ENCODE data around the gene AHNAK2.

The AHNAK2 gene

DNA sequence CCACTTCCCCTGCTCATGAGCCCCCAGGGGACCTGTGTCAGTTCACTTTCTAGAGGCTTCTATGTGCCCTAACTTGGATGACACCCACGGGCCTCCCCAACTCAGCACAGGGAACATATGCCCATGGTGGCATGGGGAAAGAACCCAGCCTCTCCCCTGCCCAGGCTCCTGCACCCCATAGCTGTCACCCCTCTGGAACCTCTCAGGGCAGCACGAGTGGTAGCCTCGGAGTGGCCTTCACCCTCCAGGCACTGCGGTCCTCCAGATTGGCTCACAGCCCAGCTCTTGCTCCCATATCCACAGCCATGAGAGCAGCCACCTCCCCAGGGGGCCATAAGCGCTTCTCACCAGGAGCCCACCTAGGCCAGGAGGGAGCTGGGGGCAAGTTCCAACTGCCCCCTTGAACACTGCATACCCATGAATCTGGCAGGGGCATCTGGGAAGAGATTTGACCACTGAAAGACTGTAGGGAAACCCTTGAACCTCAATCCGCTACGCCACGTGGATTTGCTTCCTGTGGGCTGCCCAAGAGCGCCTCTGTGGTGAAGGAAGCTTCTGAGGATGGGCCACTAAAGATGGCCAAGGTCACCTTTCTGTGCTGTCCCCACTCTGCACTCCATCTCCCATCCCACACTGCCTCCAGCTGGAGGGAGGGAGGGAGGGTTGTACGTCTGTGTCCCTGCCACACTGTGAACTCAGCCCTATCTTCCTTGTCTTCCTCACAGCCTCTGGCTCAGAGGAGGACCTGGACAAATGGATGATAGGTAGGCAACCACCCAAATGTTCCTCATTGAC lies 41.6 kb downstream of the AHNAK2 start:
- Mint-ChIP-seq H3K36me3 (ENCODE audit: insufficient read depth) (no peaks in the 10 kb centered on the region), H3K27ac (no peak overlapping the region), H3K9me3 (no peaks in the 10 kb centered on the region), H3K27me3 (peaks cover 38 to 43% of the 10 kb centered on the region in 2 donors), H3K4me1 (ENCODE audit: low read depth in 2 of 2) (peaks cover 0 to 2% of the 10 kb centered on the region in 2 donors), H3K4me3 (no peak overlapping the region)
- ATAC-seq (replicated peaks) (no peak), DNase-seq (no peak)

GRCh38 chr14:104935955-104936354 lies 42.2 kb downstream of the AHNAK2 start:
- DNase-seq = no peak
- no peaks in the 10 kb centered on the region for H3K36me3 Mint-ChIP-seq (ENCODE audit: insufficient read depth)
- H3K4me3 Mint-ChIP-seq = no peak overlapping the region
- H3K9me3 Mint-ChIP-seq = no peaks in the 10 kb centered on the region
- H3K27ac Mint-ChIP-seq = no peak overlapping the region
- peaks cover 37 to 40% of the 10 kb centered on the region in 2 donors for H3K27me3 Mint-ChIP-seq
- ATAC-seq (replicated peaks) = no peak
- H3K4me1 Mint-ChIP-seq (ENCODE audit: low read depth in 2 of 2) = peaks cover 0 to 2% of the 10 kb centered on the region in 2 donors

- no peaks in the 10 kb centered on the region for H3K9me3 Mint-ChIP-seq
- peaks cover 0 to 2% of the 10 kb centered on the region in 2 donors for H3K4me1 Mint-ChIP-seq (ENCODE audit: low read depth in 2 of 2)
- ATAC-seq (replicated peaks) (no peak), DNase-seq (no peak)
- H3K27ac Mint-ChIP-seq = no peak overlapping the region
- peaks cover 29 to 32% of the 10 kb centered on the region in 2 donors for H3K27me3 Mint-ChIP-seq
- peak overlapping the region; percentile 34 to 53 for H3K4me3 Mint-ChIP-seq
- H3K36me3 Mint-ChIP-seq (ENCODE audit: insufficient read depth) = no peaks in the 10 kb centered on the region
Measured at GRCh38 chr14:104935026-104935650, 43.0 kb downstream of the AHNAK2 start.

- H3K9me3 Mint-ChIP-seq = no peaks in the 10 kb centered on the region
- ATAC-seq (replicated peaks) (no peak), DNase-seq (no peak)
- H3K27me3 Mint-ChIP-seq = peaks cover 28 to 32% of the 10 kb centered on the region in 2 donors
- H3K36me3 Mint-ChIP-seq (ENCODE audit: insufficient read depth) = no peaks in the 10 kb centered on the region
- H3K4me3 Mint-ChIP-seq = peak overlapping the region; percentile 34 to 53
- H3K27ac Mint-ChIP-seq = no peak overlapping the region
- peaks cover 0 to 2% of the 10 kb centered on the region in 2 donors for H3K4me1 Mint-ChIP-seq (ENCODE audit: low read depth in 2 of 2)
Measured at GRCh38 chr14:104933746-104934733, 44.1 kb downstream of the AHNAK2 start.

- peak; percentile 93 for ATAC-seq (replicated peaks)
- peaks cover 26 to 32% of the 10 kb centered on the region in 2 donors for H3K27me3 Mint-ChIP-seq
Measured at GRCh38 chr14:104932676-104933631, 45.2 kb downstream of the AHNAK2 start.

DNA sequence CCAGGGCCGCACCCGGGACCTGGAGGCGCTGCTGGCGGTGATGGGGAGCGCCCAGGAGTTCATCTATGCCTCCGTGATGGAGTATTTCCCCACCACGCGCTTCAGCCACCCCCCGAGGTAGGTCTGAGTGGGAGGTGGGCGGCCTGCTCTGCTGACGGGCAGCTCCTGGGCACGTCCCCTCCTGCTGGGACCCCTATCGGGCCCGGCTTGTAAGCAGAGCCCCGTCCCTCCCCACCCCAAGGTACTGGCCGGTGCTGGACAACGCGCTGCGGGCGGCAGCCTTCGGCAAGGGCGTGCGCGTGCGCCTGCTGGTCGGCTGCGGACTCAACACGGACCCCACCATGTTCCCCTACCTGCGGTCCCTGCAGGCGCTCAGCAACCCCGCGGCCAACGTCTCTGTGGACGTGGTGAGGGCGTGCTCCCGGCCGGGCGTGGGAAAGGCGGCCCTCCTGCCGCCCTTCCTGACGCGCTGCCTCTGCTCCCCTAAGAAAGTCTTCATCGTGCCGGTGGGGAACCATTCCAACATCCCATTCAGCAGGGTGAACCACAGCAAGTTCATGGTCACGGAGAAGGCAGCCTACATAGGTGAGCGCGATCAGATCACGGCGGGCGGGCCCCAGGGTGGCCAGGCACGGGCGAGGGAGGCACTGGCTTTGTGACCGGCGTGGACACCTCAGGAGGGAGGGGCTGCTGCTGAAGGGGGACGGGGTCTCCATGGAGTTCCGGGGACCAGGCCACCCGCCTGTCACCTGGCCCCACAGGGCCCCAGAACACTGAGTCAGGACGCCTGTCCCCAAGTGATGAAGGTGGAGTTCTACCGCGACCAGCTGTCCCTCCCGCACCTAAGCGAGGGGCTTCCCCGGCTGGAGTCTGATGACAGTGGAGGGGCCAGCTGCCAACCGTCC lies 46.2 kb downstream of the AHNAK2 start:
- Mint-ChIP-seq H3K36me3 (ENCODE audit: insufficient read depth) (no peaks in the 10 kb centered on the region), H3K4me3 (peak overlapping the region; percentile 19 to 48), H3K4me1 (ENCODE audit: low read depth in 2 of 2) (peaks cover 0 to 2% of the 10 kb centered on the region in 2 donors), H3K9me3 (no peaks in the 10 kb centered on the region), H3K27ac (no peak overlapping the region), H3K27me3 (peaks cover 24 to 32% of the 10 kb centered on the region in 2 donors)
- no peak for DNase-seq
- ATAC-seq (replicated peaks) = no peak

More at GRCh38 chr14:104932676-104933631, 45.2 kb downstream of the AHNAK2 start:
- Mint-ChIP-seq H3K4me3 (peak overlapping the region; percentile 68 to 71), H3K27ac (no peak overlapping the region), H3K36me3 (ENCODE audit: insufficient read depth) (no peaks in the 10 kb centered on the region), H3K9me3 (no peaks in the 10 kb centered on the region), H3K4me1 (ENCODE audit: low read depth in 2 of 2) (peaks cover 0 to 2% of the 10 kb centered on the region in 2 donors)
- peak; percentile 81 to 86 (median 82) for DNase-seq

GRCh38 chr14:104931304-104931770 lies 46.8 kb downstream of the AHNAK2 start:
- peaks cover 24 to 36% of the 10 kb centered on the region in 2 donors for H3K27me3 Mint-ChIP-seq
- no peak for ATAC-seq (replicated peaks)

GRCh38 chr14:104930526-104931303 lies 47.5 kb downstream of the AHNAK2 start:
- Mint-ChIP-seq H3K9me3 (no peaks in the 10 kb centered on the region), H3K36me3 (ENCODE audit: insufficient read depth) (no peaks in the 10 kb centered on the region), H3K27ac (no peak overlapping the region), H3K27me3 (peaks cover 23 to 36% of the 10 kb centered on the region in 2 donors), H3K4me1 (ENCODE audit: low read depth in 2 of 2) (peaks cover 0 to 2% of the 10 kb centered on the region in 2 donors), H3K4me3 (no peak overlapping the region)
- DNase-seq = no peak
- no peak for ATAC-seq (replicated peaks)

More at GRCh38 chr14:104931304-104931770, 46.8 kb downstream of the AHNAK2 start:
- Mint-ChIP-seq H3K4me1 (ENCODE audit: low read depth in 2 of 2) (peaks cover 0 to 2% of the 10 kb centered on the region in 2 donors), H3K36me3 (ENCODE audit: insufficient read depth) (no peaks in the 10 kb centered on the region), H3K27ac (no peak overlapping the region), H3K4me3 (no peak overlapping the region), H3K9me3 (no peaks in the 10 kb centered on the region)
- DNase-seq = no peak

DNA sequence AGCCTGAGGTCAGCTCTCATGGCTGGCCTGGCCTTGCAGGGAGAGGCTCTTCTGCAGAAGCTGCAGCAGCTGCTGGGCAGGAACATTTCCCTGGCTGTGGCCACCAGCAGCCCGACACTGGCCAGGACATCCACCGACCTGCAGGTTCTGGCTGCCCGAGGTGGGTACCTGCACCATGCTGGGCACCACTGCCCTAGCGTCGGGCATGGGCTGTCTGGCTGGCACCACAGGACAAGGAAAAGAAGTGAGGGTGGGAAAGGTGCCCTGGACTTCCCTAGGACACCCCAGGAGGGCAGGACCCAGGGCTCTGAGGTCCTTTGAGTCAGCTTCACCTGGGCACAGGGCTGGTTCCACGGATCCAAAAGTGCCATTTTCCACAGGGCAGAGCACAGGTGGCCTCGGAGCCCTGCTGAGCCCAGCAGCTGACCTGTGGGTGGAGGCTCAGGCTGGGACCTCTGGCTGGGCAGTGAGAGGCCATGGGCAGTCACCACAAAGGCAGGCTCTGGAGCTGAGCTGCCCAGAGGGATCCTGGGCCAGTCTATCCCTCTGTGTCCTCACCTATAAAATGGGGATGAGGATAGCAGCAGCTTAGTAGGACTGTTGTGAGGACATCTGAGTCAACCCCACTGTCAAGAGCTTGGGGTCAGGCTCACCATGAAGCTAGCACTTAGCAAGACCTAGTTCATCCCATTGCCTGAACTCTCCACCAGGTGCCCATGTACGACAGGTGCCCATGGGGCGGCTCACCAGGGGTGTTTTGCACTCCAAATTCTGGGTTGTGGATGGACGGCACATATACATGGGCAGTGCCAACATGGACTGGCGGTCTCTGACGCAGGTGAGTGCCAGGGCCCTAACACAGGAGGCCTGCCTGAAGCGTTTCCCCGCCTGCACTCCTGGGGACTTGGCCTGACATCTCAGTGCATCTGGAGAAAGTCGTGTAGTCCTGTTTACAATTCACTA lies 48.6 kb downstream of the AHNAK2 start:
- DNase-seq = no peak
- Mint-ChIP-seq H3K4me3 (no peak overlapping the region), H3K36me3 (ENCODE audit: insufficient read depth) (no peaks in the 10 kb centered on the region), H3K4me1 (ENCODE audit: low read depth in 2 of 2) (peaks cover 0 to 2% of the 10 kb centered on the region in 2 donors), H3K27me3 (peaks cover 11 to 36% of the 10 kb centered on the region in 2 donors), H3K9me3 (no peaks in the 10 kb centered on the region), H3K27ac (no peak overlapping the region)
- no peak for ATAC-seq (replicated peaks)
